Measurements from ENCODE around the gene TAB2. TPM values are rescaled to one million over a fixed set of nuclear protein-coding genes. Genes with fewer than 3 reads are reported as not detected.

TAB2 gene
- total RNA-seq, 1 experiment from 2014 or later = 45.8 TPM

DNA sequence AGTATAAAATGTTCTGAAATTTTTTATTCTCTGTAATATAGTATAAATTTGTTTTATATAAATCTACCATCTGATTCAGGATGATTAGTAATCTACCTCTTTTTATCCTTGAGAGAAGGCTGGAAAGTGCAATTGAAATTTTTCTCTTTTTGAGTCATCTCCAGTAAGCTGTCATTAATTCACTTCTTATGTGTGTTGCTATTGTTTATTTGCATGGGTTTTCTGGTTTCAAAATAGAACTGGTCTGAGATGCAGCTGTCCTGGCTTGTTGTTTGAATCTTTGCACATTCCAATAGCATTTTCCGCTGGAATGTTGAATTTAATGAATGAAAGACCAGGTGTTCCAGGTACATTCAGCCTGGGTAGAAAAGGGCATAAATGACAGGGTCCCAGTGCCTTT is 24.3 kb upstream of the TAB2 start:
- Histone ChIP-seq H3K36me3 (ENCODE audit: low read depth) (no peaks in the 10 kb centered on the region), H3K27ac (no peak overlapping the region), H3K4me3 (no peak overlapping the region), H3K79me2 (ENCODE audit: low read depth) (no peaks in the 10 kb centered on the region), H3K4me2 (no peak overlapping the region), H2AFZ (no peak overlapping the region), H4K20me1 (ENCODE audit: insufficient read depth) (no peaks in the 10 kb centered on the region), H3K27me3 (ENCODE audit: insufficient read depth, low read depth) (no peaks in the 10 kb centered on the region), H3K9me3 (ENCODE audit: insufficient read depth, low read depth) (no peaks in the 10 kb centered on the region), H3K9me2 (ENCODE audit: insufficient read depth) (no peaks in the 10 kb centered on the region), H3K4me1 (replicated peaks; ENCODE audit: insufficient read depth) (peaks cover 10% of the 10 kb centered on the region; the same call in 1 of the 2 replicates), H3F3A (ENCODE audit: insufficient read depth, low read depth) (no peaks in the 10 kb centered on the region)
- no TSS peak for BruUV-seq (replicated peaks)
- intact Hi-C loops (cut with micrococcal nuclease; ENCODE audit: unreplicated experiment) = no loop called here
- ChIA-PET POLR2A (ENCODE audit: unreplicated experiment) (no interaction called here), CTCF (no interaction called here)
- DNase-seq = no peak
- no peak for TF ChIP-seq EZH2 (IDR thresholded peaks at IDR 0.05; ENCODE audit: low read depth)
- TF ChIP-seq, protein P1, sequence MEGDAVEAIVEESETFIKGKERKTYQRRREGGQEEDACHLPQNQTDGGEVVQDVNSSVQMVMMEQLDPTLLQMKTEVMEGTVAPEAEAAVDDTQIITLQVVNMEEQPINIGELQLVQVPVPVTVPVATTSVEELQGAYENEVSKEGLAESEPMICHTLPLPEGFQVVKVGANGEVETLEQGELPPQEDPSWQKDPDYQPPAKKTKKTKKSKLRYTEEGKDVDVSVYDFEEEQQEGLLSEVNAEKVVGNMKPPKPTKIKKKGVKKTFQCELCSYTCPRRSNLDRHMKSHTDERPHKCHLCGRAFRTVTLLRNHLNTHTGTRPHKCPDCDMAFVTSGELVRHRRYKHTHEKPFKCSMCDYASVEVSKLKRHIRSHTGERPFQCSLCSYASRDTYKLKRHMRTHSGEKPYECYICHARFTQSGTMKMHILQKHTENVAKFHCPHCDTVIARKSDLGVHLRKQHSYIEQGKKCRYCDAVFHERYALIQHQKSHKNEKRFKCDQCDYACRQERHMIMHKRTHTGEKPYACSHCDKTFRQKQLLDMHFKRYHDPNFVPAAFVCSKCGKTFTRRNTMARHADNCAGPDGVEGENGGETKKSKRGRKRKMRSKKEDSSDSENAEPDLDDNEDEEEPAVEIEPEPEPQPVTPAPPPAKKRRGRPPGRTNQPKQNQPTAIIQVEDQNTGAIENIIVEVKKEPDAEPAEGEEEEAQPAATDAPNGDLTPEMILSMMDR (conservative IDR thresholded peaks at IDR 0.05) = no peak

DNA sequence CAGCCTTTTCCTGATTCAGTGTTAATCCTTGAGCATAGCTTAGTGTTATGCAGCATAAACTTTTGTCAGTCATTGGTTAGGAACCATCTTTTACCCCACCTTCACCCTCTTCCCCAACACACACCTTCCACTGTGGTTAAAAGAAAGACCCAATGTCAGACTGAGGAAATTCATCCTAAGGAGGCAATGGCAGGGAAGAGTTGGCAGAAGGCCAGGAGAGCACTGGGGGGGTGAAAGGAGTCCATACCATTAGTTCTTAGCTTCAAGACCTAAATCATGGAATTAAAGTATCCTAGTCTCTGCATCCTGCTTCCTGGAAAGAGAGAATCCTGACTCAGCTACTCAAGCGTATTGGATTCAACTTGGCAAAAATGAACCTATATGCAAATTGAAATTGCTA is 16.9 kb upstream of the TAB2 start:
- no peak overlapping the region for H3K4me3 ChIP-seq
- CTCF ChIA-PET = no interaction called here
- H3K9me3 ChIP-seq (ENCODE audit: insufficient read depth, low read depth) = no peaks in the 10 kb centered on the region
- H3K36me3 ChIP-seq (ENCODE audit: low read depth) = no peaks in the 10 kb centered on the region
- no peaks in the 10 kb centered on the region for H4K20me1 ChIP-seq (ENCODE audit: insufficient read depth)
- no TSS peak for BruUV-seq (replicated peaks)
- no peaks in the 10 kb centered on the region for H3K27me3 ChIP-seq (ENCODE audit: insufficient read depth, low read depth)
- no peak for DNase-seq
- no peaks in the 10 kb centered on the region for H3F3A ChIP-seq (ENCODE audit: insufficient read depth, low read depth)
- H3K4me2 ChIP-seq = no peak overlapping the region
- no peak overlapping the region for H3K27ac ChIP-seq
- 0 out of 2 replicates have a peak, but pooled peaks cover 2% of the 10 kb centered on the region for H3K9me2 ChIP-seq (ENCODE audit: insufficient read depth)
- no peaks in the 10 kb centered on the region for H3K4me1 ChIP-seq (replicated peaks; ENCODE audit: insufficient read depth)
- no peak for TF ChIP-seq EZH2 (IDR thresholded peaks at IDR 0.05; ENCODE audit: low read depth)
- TF ChIP-seq, protein P1 (conservative IDR thresholded peaks at IDR 0.05) = no peak
- POLR2A ChIA-PET (ENCODE audit: unreplicated experiment) = no interaction called here
- H2AFZ ChIP-seq = no peak overlapping the region
- intact Hi-C loops (cut with micrococcal nuclease; ENCODE audit: unreplicated experiment) = no loop called here
- H3K79me2 ChIP-seq (ENCODE audit: low read depth) = no peaks in the 10 kb centered on the region

DNA sequence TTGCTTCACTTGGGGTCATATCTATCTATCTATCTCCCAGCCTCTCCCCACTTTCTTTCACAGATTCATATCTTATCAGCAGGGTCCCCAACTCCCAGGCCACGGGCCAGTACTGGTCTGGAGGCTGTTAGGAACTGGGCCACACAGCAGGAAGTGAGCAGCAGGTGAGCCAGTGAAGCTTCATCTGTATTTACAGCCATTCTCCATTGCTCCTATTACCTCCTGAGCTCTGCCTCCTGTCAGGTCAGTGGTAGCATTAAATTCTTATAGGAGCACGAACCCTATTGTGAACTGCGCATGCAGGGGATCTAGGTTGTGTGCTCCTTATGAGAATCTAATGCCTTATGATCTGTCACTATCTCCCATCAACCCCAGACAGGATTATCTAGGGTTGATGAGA is 14.8 kb upstream of the TAB2 start:
- no peaks in the 10 kb centered on the region for H3K79me2 ChIP-seq (ENCODE audit: low read depth)
- no peak for DNase-seq
- 0 out of 2 replicates have a peak, but pooled peaks cover 2% of the 10 kb centered on the region for H3K9me2 ChIP-seq (ENCODE audit: insufficient read depth)
- H3K27ac ChIP-seq = no peak overlapping the region
- no peaks in the 10 kb centered on the region for H3F3A ChIP-seq (ENCODE audit: insufficient read depth, low read depth)
- peaks cover 3% of the 10 kb centered on the region for H3K4me1 ChIP-seq (replicated peaks; ENCODE audit: insufficient read depth)
- H4K20me1 ChIP-seq (ENCODE audit: insufficient read depth) = no peaks in the 10 kb centered on the region
- no peak for TF ChIP-seq EZH2 (IDR thresholded peaks at IDR 0.05; ENCODE audit: low read depth)
- TF ChIP-seq, protein P1 (conservative IDR thresholded peaks at IDR 0.05) = no peak
- no peak overlapping the region for H3K4me3 ChIP-seq
- ChIA-PET POLR2A (ENCODE audit: unreplicated experiment) (no interaction called here), CTCF (no interaction called here)
- H3K27me3 ChIP-seq (ENCODE audit: insufficient read depth, low read depth) = no peaks in the 10 kb centered on the region
- no TSS peak for BruUV-seq (replicated peaks)
- no peaks in the 10 kb centered on the region for H3K36me3 ChIP-seq (ENCODE audit: low read depth)
- no peaks in the 10 kb centered on the region for H3K9me3 ChIP-seq (ENCODE audit: insufficient read depth, low read depth)
- H3K4me2 ChIP-seq = no peak overlapping the region
- H2AFZ ChIP-seq = no peak overlapping the region
- intact Hi-C loops (cut with micrococcal nuclease; ENCODE audit: unreplicated experiment) = no loop called here

All from PC-9 (cell line).